Measurements from ENCODE around the gene CTSD. TPM values are rescaled to one million over a fixed set of nuclear protein-coding genes. Genes with fewer than 3 reads are reported as not detected.

The CTSD gene
- total and polyA plus RNA-seq, 2 of the 8 experiments (the other 6 are each of a cell fraction or from before 2014, with no cell fraction given), result 169 to 173 TPM

GRCh38 chr11:1741741-1742140, 22.0 kb downstream of the CTSD start:
- DNase-seq (ENCODE audit: low read depth in 1 of 2, low spot score in 2 of 2), result no peak
- POLR2A ChIA-PET (ENCODE audit: partially characterized antibody), result interaction anchor here (0.6 kb wide), 1 partner anchor 20 kb away, joined by 3 read pairs; no protein-coding TSS in a partner anchor
- H3K27me3 ChIP-seq (replicated peaks in 1 of 4; ENCODE audit: control insufficient read depth in 3 of 4, extremely low read depth in 1 of 4, insufficient read depth in 3 of 4, low read length in 3 of 4), result peaks cover 0 to 7% (median 0%) of the 10 kb centered on the region in 4 experiments; a peak in 4 of 7 replicates
- TF ChIP-seq BACH1 (IDR thresholded peaks at IDR 0.05; ENCODE audit: low read length), result no peak
- TF ChIP-seq GABPA (IDR thresholded peaks at IDR 0.05; ENCODE audit: borderline replicate concordance, insufficient read depth, low read length), result no peak
- TF ChIP-seq KDM1A (IDR thresholded peaks at IDR 0.05; ENCODE audit: borderline replicate concordance, low read length), result no peak
- TF ChIP-seq TBP (IDR thresholded peaks at IDR 0.05; ENCODE audit: low read depth, low read length), result no peak
- no peak for TF ChIP-seq JUN (IDR thresholded peaks at IDR 0.05; ENCODE audit: low read depth, low read length)
- TF ChIP-seq RXRA (IDR thresholded peaks at IDR 0.05; ENCODE audit: insufficient read depth, low read depth, low read length), result no peak
- no peak for TF ChIP-seq KDM5A (IDR thresholded peaks at IDR 0.05; ENCODE audit: low read length)
- TF ChIP-seq EP300 (IDR thresholded peaks at IDR 0.05; ENCODE audit: borderline replicate concordance in 1 of 2, low read depth in 2 of 2, low read length in 2 of 2), result no peak
- TF ChIP-seq SAP30 (IDR thresholded peaks at IDR 0.05; ENCODE audit: insufficient read depth, insufficient replicate concordance, low read length), result no peak
- no peak for TF ChIP-seq GTF2F1 (IDR thresholded peaks at IDR 0.05; ENCODE audit: borderline replicate concordance, low read depth, low read length)
- no peak for TF ChIP-seq TEAD4 (IDR thresholded peaks at IDR 0.05; ENCODE audit: low read depth, low read length)

More at GRCh38 chr11:1741741-1742140, 22.0 kb downstream of the CTSD start:
- Histone ChIP-seq H3K4me1 (replicated peaks in 1 of 4; ENCODE audit: control insufficient read depth in 3 of 4, insufficient read depth in 4 of 4, low read length in 3 of 4) (no peaks in the 10 kb centered on the region), H3K27ac (ENCODE audit: low read depth, low read length) (no peak overlapping the region), H4K8ac (ENCODE audit: extremely low read depth, insufficient read depth, low read length) (no peak overlapping the region), H3K23ac (ENCODE audit: insufficient read length) (no peak overlapping the region), H3K36me3 (ENCODE audit: control insufficient read depth in 2 of 4, insufficient read depth in 4 of 4, low read length in 3 of 4) (no peaks in the 10 kb centered on the region; a peak in 1 of 8 replicates), H3K79me2 (ENCODE audit: control insufficient read depth in 1 of 2, insufficient read depth in 2 of 2, low read length in 2 of 2) (no peaks in the 10 kb centered on the region), H2BK120ac (replicated peaks; ENCODE audit: low read depth, low read length) (no peak overlapping the region), H3K9me3 (ENCODE audit: insufficient read depth in 2 of 2, low read depth in 1 of 2, low read length in 1 of 2) (peaks cover 0 to 6% of the 10 kb centered on the region in 2 experiments; a peak in 2 of 4 replicates), H2BK5ac (ENCODE audit: low read depth, low read length) (no peak overlapping the region), H2AFZ (ENCODE audit: low read length) (no peak overlapping the region), H2BK12ac (ENCODE audit: low read depth, low read length) (no peak overlapping the region), H2BK20ac (ENCODE audit: low read length) (no peak overlapping the region), H3K56ac (replicated peaks; ENCODE audit: insufficient read length, low read depth, low read length) (no peak overlapping the region), H3K23me2 (ENCODE audit: low read depth, low read length) (peaks cover 10% of the 10 kb centered on the region), H4K5ac (ENCODE audit: insufficient read length, low read depth, low read length) (no peak overlapping the region), H2AK5ac (ENCODE audit: low read depth, low read length) (no peak overlapping the region), H4K91ac (replicated peaks; ENCODE audit: insufficient read length, low read length) (no peak overlapping the region), H3K9ac (replicated peaks in 1 of 4; ENCODE audit: extremely low read depth in 1 of 4, low read depth in 3 of 4, low read length in 3 of 4) (no peak overlapping the region), H3K4me2 (ENCODE audit: insufficient read depth in 1 of 2, low read depth in 2 of 2, low read length in 2 of 2) (no peak overlapping the region), H3K14ac (ENCODE audit: insufficient read length) (no peak overlapping the region), H3K4ac (replicated peaks; ENCODE audit: insufficient read length, low read depth, low read length) (no peak overlapping the region), H3K79me1 (ENCODE audit: low read depth, low read length) (no peaks in the 10 kb centered on the region), H4K20me1 (replicated peaks in 1 of 2; ENCODE audit: control insufficient read depth in 1 of 2, insufficient read depth in 2 of 2, low read length in 2 of 2) (peaks cover 0 to 10% of the 10 kb centered on the region in 2 experiments), H3K18ac (ENCODE audit: extremely low read depth, low read length) (no peak overlapping the region), H2BK15ac (ENCODE audit: low read length) (no peak overlapping the region), H3K4me3 (ENCODE audit: extremely low read depth in 1 of 4, insufficient read depth in 2 of 4, low read depth in 3 of 4, low read length in 4 of 4) (no peak overlapping the region)
- FAIRE-seq, result no peak
- 80% methylated on average over 4 of the region's 4 CpGs; no CpG with 5 or more reads in 1 of the 2 experiments for WGBS, 2 experiments (ENCODE audit: extremely low coverage in 1 of 2, insufficient coverage in 1 of 2, insufficient read length in 1 of 2, insufficient replicate concordance in 2 of 2, low coverage in 1 of 2, low lambda C conversion rate in 2 of 2, missing lambda C conversion rate in 1 of 2)
- CTCF ChIA-PET (ENCODE audit: partially characterized antibody), result interaction anchor here (0.9 kb wide), 1 partner anchor 409 kb away, joined by 3 read pairs; no protein-coding TSS in a partner anchor
